Measurements from ENCODE around the gene PHLDB3. TPM values are rescaled to one million over a fixed set of nuclear protein-coding genes. Genes with fewer than 3 reads are reported as not detected.

Gene PHLDB3
- total RNA-seq, 1 experiment from 2014 or later = 8.5 TPM

GRCh38 chr19:43496960-43497359, 7.6 kb downstream of the PHLDB3 start:
- Histone ChIP-seq H3K14ac (ENCODE audit: insufficient read depth, low read length) (no peak overlapping the region), H4K8ac (replicated peaks; ENCODE audit: insufficient read length, low read depth, low read length) (no peak overlapping the region), H2BK15ac (ENCODE audit: low read depth, low read length) (no peak overlapping the region), H4K5ac (ENCODE audit: insufficient read length, low read depth, low read length) (no peak overlapping the region), H3K4ac (ENCODE audit: low read depth, low read length) (no peak overlapping the region), H3T11ph (ENCODE audit: low read length) (no peak overlapping the region), H3K23ac (ENCODE audit: insufficient read length, low read depth, low read length) (no peak overlapping the region), H3K4me1 (ENCODE audit: insufficient read depth, low read length) (no peaks in the 10 kb centered on the region), H3K27ac (ENCODE audit: insufficient read length, low read depth, low read length) (no peak overlapping the region), H3K79me1 (ENCODE audit: insufficient read depth, low read depth, low read length, poor library complexity, severe bottlenecking) (no peaks in the 10 kb centered on the region), H3K9me3 (ENCODE audit: control insufficient read depth, low read depth, low read length) (no peaks in the 10 kb centered on the region), H2AK5ac (ENCODE audit: insufficient read length, low read length) (no peak overlapping the region), H3K27me3 (ENCODE audit: insufficient read depth, low read length) (no peaks in the 10 kb centered on the region), H2BK12ac (ENCODE audit: insufficient read length, low read depth, low read length) (no peak overlapping the region), H3K56ac (ENCODE audit: insufficient read length, low read depth, low read length) (no peak overlapping the region), H2BK20ac (ENCODE audit: low read depth, low read length, poor library complexity, severe bottlenecking) (no peak overlapping the region), H3K4me2 (ENCODE audit: insufficient read depth, insufficient read length, low read length) (no peak overlapping the region), H4K20me1 (ENCODE audit: control insufficient read depth, insufficient read depth, insufficient read length) (no peaks in the 10 kb centered on the region), H4K91ac (ENCODE audit: insufficient read length, low read depth, low read length) (no peak overlapping the region), H2BK120ac (ENCODE audit: low read depth, low read length, poor library complexity, severe bottlenecking) (no peak overlapping the region), H3K9ac (ENCODE audit: extremely low read depth, insufficient read length, low read length) (no peak overlapping the region), H3K79me2 (ENCODE audit: insufficient read depth, low read length) (no peaks in the 10 kb centered on the region), H2AFZ (ENCODE audit: low read length) (no peak overlapping the region), H3K18ac (ENCODE audit: insufficient read length, low read depth, low read length) (no peak overlapping the region), H3K23me2 (ENCODE audit: insufficient read length, low read depth, low read length, poor library complexity, severe bottlenecking) (peaks cover 4% of the 10 kb centered on the region), H2BK5ac (ENCODE audit: insufficient read length, low read length) (no peak overlapping the region)
- peaks cover 2 to 12% of the 10 kb centered on the region in 2 experiments; a peak in 2 of 4 replicates for H3K4me1 Mint-ChIP-seq
- H3K36me3 Mint-ChIP-seq (ENCODE audit: insufficient read depth in 1 of 3, low read depth in 3 of 3) = peaks cover 2 to 11% (median 10%) of the 10 kb centered on the region in 3 experiments; a peak in 6 of 7 replicates
- TF ChIP-seq, protein P1, sequence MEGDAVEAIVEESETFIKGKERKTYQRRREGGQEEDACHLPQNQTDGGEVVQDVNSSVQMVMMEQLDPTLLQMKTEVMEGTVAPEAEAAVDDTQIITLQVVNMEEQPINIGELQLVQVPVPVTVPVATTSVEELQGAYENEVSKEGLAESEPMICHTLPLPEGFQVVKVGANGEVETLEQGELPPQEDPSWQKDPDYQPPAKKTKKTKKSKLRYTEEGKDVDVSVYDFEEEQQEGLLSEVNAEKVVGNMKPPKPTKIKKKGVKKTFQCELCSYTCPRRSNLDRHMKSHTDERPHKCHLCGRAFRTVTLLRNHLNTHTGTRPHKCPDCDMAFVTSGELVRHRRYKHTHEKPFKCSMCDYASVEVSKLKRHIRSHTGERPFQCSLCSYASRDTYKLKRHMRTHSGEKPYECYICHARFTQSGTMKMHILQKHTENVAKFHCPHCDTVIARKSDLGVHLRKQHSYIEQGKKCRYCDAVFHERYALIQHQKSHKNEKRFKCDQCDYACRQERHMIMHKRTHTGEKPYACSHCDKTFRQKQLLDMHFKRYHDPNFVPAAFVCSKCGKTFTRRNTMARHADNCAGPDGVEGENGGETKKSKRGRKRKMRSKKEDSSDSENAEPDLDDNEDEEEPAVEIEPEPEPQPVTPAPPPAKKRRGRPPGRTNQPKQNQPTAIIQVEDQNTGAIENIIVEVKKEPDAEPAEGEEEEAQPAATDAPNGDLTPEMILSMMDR (conservative IDR thresholded peaks at IDR 0.05) = no peak
- no peak for DNase-seq
- WGBS (ENCODE audit: extremely low coverage, insufficient read length, low lambda C conversion rate) = no CpG with 5 or more reads among the region's 7 CpGs
- H3K27ac Mint-ChIP-seq = no peak overlapping the region; a peak in 1 of 7 replicates
- H3K4me3 Mint-ChIP-seq = no peak overlapping the region
- no peaks in the 10 kb centered on the region for H3K27me3 Mint-ChIP-seq (ENCODE audit: low read depth)
- H3K9me3 Mint-ChIP-seq = no peaks in the 10 kb centered on the region
